LNCAP (cell line): ENCODE results near the gene AKTIP.

Source experiments
- TF ChIP-seq, protein P1 (sequence below): fragments of 450-650 bp; IDR thresholded peaks from 2 replicates; pipeline ENCODE4 v1.5.1; 2017; ENCODE audit warnings: mild to moderate bottlenecking

Gene AKTIP

GRCh38 chr16:53510704-53511070 is 7.7 kb upstream of the AKTIP start:
- TF ChIP-seq, protein P1, sequence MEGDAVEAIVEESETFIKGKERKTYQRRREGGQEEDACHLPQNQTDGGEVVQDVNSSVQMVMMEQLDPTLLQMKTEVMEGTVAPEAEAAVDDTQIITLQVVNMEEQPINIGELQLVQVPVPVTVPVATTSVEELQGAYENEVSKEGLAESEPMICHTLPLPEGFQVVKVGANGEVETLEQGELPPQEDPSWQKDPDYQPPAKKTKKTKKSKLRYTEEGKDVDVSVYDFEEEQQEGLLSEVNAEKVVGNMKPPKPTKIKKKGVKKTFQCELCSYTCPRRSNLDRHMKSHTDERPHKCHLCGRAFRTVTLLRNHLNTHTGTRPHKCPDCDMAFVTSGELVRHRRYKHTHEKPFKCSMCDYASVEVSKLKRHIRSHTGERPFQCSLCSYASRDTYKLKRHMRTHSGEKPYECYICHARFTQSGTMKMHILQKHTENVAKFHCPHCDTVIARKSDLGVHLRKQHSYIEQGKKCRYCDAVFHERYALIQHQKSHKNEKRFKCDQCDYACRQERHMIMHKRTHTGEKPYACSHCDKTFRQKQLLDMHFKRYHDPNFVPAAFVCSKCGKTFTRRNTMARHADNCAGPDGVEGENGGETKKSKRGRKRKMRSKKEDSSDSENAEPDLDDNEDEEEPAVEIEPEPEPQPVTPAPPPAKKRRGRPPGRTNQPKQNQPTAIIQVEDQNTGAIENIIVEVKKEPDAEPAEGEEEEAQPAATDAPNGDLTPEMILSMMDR, result peak; percentile 2; the same call in 1 of the 2 replicates

DNA sequence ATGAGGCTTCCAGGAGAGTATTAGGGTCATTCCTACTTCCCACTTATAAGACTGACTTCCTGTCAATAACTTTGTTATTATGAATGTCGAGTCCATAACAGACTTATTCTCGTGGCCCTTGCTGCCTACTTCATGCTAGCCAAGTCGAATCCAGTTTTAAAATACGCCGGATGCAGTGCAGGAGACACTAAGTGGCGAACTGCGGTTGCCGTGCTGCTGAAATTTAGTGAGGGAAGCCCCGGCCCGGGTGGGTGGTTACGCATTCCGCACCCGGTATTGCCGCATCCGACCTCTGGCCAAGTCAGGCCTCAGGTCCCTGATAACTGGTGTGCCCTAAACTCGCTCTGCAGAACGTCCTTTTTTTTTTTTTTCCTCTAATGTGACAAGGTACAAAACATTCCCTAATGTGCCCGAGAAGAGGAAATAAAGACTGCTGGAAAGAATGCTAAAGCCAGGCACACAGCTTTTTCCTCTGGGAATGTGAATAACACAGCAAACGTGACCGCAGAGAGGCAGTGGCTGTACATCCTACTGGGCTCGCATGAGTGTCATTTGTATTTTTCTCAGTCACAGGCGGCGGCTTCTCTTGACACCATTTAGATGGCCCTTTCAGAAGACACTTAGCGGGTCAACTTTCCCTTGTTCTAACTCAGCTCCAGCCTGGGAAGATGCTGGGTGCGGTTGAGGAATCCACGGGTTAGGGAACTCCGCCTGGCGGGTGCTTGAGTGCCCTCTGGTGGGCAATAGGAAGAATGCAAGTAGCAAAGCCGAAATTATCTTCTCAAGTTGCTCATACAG is 7.1 kb upstream of the AKTIP start:
- TF ChIP-seq, protein P1, result peak; percentile 95

- TF ChIP-seq, protein P1, result no peak
Measured at GRCh38 chr16:53507464-53508179, 4.6 kb upstream of the AKTIP start.

DNA sequence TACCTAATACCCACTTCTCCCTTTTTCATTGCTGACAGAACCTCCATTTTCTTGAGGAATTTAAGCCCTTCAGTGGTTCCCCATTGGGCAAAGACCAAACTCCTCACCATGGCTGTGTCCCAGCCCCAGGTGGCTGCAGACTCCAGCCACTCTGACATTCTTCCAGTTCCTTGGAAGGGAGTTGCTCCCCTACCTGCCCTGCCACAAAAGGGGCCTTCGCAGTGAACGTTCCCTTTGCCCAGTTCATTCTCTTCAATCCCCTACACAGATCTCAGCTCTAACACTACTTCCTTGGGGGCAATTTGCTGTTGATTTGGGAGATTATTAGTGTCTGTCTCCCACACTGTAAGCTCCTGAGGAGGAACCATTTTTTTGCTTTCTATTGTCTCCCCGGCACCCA is 3.2 kb upstream of the AKTIP start:
- TF ChIP-seq, protein P1, result no peak

DNA sequence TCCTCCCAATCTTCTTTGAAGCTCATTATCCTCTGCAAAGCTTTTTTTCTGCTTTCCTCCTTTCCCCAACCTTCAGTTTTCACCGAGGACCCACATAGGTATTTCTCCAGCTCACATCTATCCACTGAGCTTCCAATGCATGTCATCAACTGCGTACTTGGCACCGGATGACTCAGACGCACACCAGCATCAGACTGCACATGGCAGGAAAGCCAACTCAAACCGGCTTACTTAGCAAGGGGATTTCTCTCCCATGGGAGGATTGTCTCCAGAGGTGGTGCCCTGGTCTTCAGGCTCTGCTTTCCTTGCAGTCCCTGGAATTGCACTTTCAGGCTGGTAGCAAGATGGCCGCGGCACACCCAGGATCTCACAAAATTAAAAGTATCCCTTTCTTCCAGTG is 1.7 kb upstream of the AKTIP start:
- TF ChIP-seq, protein P1, result no peak

GRCh38 chr16:53503991-53504663 is 1.1 kb upstream of the AKTIP start:
- TF ChIP-seq, protein P1, result no peak

- TF ChIP-seq, protein P1, result no peak
Measured at GRCh38 chr16:53503270-53503923, 388 bp upstream of the AKTIP start.
